HFFc6 (cell line): Measurements from ENCODE around the gene NIPAL3. TPM values are rescaled to one million over a fixed set of nuclear protein-coding genes. Genes with fewer than 3 reads are reported as not detected.

ENCODE experiments used
- DNase-seq: peaks from one replicate; pipeline ENCODE4 v3.0.0-alpha.2; 2018
- H3K27ac Mint-ChIP-seq: 2 replicates; pipeline ENCODE4 v1.8.0; 2020; ENCODE audit warnings: mild to moderate bottlenecking, mixed read lengths
- H3K27me3 Mint-ChIP-seq: 2 replicates; pipeline ENCODE4 v1.8.0; 2021; ENCODE audit warnings: mild to moderate bottlenecking, moderate library complexity, mixed read lengths; ENCODE audit not compliant: insufficient read depth
- H3K36me3 Mint-ChIP-seq: 2 replicates; pipeline ENCODE4 v1.8.0; 2021; ENCODE audit warnings: low read depth, mixed read lengths
- H3K4me1 Mint-ChIP-seq: 2 replicates; pipeline ENCODE4 v1.8.0; 2020; ENCODE audit warnings: low read depth, mixed read lengths
- H3K4me3 Mint-ChIP-seq: 2 replicates; pipeline ENCODE4 v1.8.0; 2020; ENCODE audit warnings: mild to moderate bottlenecking, moderate library complexity, mixed read lengths
- H3K9me3 Mint-ChIP-seq: 2 replicates; pipeline ENCODE4 v1.8.0; 2020; ENCODE audit warnings: mild to moderate bottlenecking, mixed read lengths
- total RNA-seq, 6 experiments: library from RNA; stranded (reverse); fragmentation: NEBNext Ultra II Directional; extraction: Animal tissue kit (Norgen Biotek cat#: 25700); gene quantifications; 2 replicates in 1 of 6; 3 replicates in 5 of 6; pipeline ENCODE4 v1.2.3, GENCODE V29; 2021
- TF ChIP-seq, protein P1 (sequence below): fragments of 200-600 bp; sonication (generic); IDR thresholded peaks from 2 replicates; pipeline ENCODE4 v1.5.0; 2021; ENCODE audit warnings: antibody characterized with exemption, mild to moderate bottlenecking

The NIPAL3 gene
- total RNA-seq, 6 experiments from 2014 or later: 97.8 to 164 (median 107) TPM

DNA sequence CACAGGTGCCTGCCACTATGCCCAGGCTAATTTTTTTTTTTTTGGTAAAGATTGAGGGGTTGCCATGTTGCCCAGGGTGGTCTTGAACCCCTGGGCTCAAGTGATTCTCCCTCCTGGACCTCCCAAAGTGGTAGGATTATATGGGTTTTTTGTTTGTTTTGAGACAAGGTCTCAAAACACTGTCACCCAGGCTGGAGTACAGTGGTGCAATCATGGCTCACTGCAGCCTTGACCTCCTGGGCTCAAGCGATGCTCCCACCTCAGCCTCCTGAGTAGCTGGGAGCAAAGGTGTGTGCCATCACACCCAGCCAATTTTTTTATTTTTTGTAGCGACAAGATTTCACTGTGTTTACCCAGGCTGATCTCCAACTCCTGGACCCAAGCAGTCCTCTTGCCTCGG, 78.2 kb downstream of the NIPAL3 start:
- TF ChIP-seq, protein P1, sequence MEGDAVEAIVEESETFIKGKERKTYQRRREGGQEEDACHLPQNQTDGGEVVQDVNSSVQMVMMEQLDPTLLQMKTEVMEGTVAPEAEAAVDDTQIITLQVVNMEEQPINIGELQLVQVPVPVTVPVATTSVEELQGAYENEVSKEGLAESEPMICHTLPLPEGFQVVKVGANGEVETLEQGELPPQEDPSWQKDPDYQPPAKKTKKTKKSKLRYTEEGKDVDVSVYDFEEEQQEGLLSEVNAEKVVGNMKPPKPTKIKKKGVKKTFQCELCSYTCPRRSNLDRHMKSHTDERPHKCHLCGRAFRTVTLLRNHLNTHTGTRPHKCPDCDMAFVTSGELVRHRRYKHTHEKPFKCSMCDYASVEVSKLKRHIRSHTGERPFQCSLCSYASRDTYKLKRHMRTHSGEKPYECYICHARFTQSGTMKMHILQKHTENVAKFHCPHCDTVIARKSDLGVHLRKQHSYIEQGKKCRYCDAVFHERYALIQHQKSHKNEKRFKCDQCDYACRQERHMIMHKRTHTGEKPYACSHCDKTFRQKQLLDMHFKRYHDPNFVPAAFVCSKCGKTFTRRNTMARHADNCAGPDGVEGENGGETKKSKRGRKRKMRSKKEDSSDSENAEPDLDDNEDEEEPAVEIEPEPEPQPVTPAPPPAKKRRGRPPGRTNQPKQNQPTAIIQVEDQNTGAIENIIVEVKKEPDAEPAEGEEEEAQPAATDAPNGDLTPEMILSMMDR: no peak
- no peaks in the 10 kb centered on the region for H3K36me3 Mint-ChIP-seq
- no peak overlapping the region for H3K27ac Mint-ChIP-seq
- peaks cover 21% of the 10 kb centered on the region for H3K27me3 Mint-ChIP-seq
- no peak overlapping the region for H3K4me3 Mint-ChIP-seq
- no peak for DNase-seq
- H3K4me1 Mint-ChIP-seq: peaks cover 12% of the 10 kb centered on the region
- peaks cover 5% of the 10 kb centered on the region for H3K9me3 Mint-ChIP-seq

DNA sequence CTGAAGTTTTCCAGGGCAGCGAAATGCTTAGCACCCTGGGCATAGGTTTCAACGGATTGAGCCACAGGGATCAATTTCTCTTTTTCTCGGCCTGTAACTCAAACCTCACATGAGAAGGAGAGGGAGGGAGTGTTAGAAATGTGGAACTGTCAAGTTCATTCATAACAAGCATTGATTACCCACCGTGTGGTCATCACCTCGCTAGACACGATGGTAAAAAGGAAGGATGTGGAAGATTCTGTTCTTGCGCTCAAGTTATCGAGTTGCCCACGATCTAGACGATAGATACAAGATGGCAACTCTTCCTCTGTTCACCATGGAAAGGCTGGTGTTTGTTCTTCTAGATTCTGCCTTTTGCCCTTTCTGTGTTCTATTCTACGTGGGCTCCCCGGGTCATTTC, 83.0 kb downstream of the NIPAL3 start:
- Mint-ChIP-seq H3K27ac (no peak overlapping the region), H3K4me1 (peaks cover 19% of the 10 kb centered on the region), H3K36me3 (no peaks in the 10 kb centered on the region; the same call in 1 of the 2 replicates), H3K9me3 (no peaks in the 10 kb centered on the region), H3K27me3 (peaks cover 22% of the 10 kb centered on the region), H3K4me3 (no peak overlapping the region)
- no peak for DNase-seq
- TF ChIP-seq, protein P1: no peak

DNA sequence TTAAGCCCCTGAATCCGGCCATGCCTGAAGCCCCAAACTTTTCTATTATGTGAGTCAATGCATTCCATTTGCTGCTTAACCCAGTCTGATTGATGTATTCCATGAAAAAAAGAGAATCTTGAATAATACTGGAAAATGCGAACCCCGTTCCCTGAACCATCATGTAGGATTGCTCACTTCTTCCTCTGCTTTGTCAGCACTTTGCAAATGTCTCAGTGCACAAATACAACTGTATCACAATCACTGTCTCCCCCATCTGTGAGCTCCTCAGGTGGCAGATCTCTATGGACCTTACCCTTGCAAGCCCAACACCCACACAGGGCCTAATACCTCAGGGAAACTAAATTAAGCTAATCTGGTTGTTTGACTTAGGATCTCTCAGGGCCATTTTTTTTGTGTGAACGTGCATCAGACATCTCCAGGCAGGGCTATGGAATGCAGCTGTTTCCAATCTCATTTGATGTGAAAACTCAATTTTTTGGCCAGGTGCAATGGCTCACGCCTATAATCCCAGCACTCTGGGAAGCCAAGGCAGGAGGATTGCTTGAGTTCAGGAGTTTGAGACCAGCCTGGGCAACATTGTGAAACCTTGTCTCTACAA, 84.9 kb downstream of the NIPAL3 start:
- Mint-ChIP-seq H3K36me3 (no peaks in the 10 kb centered on the region; the same call in 1 of the 2 replicates), H3K9me3 (no peaks in the 10 kb centered on the region), H3K4me1 (peaks cover 30% of the 10 kb centered on the region), H3K4me3 (no peak overlapping the region), H3K27me3 (peaks cover 20% of the 10 kb centered on the region), H3K27ac (no peak overlapping the region)
- TF ChIP-seq, protein P1: no peak
- DNase-seq: no peak

DNA sequence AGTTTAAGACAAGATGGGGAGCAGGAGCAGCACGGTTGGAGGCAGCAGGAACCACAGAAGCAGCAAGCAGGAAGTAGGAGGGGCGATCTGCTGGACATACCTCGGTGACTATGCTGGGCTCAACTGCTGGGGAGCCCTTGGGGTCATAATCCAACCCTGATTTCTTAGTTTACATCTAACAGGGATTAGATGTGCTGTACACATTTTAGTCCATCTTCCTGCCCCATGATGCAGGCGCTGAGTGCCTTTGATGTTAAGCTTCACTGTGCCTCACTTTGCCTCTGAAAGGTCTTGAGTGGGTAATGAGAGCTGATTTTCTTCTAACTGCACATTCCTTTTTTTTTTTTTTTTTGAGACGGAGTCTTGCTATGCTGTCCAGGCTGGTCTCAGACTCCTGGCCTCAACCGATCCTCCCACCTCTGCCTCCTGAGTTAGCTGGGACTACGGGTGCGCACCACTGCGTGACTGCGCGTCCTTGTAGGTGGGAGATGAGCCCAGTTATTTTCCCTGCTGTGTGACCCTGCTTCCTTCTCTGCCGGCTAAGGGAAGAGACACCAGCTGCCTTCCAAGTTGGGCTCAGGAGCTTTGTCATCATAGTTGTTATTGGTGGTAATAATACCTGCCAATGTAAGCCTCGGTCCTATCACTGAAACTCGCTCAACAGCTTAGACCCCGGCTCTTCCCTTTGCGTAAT, 85.9 kb downstream of the NIPAL3 start:
- DNase-seq: no peak
- TF ChIP-seq, protein P1: no peak
- Mint-ChIP-seq H3K4me1 (peaks cover 30% of the 10 kb centered on the region), H3K36me3 (no peaks in the 10 kb centered on the region; the same call in 1 of the 2 replicates), H3K27ac (peak overlapping the region; percentile 90), H3K4me3 (peak overlapping the region; percentile 84), H3K27me3 (peaks cover 17% of the 10 kb centered on the region), H3K9me3 (no peaks in the 10 kb centered on the region)

DNA sequence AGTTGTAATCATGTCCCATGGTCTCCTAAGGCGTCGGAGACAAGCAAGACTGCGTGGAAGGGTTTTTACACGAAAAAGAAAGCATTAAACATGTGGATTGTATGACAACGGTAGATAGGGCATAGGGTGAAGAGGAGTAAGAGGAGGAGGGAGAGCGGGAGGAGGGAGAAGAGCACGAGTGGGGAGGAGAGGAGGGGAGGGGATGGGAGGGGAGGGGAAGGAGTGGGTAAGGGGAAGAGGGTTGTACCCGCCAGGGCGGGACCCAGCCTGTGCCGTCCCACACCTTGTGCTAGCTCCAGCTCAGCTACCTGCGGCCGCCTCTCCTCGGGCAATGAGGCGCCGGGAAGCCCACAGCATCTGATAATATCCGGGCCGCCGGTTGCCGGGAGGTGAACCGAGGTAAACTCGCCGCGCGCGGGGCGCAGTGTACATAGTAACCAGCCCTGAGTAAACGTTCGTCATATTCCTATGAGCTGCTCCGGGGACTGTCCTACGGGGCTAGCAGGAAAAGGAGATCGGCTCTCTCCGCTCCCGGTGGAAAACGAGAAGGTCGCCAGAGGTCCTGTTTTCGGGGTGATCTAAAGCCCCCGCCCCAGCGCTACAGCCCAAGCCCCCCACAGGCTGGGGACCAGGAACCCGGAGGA, 86.6 kb downstream of the NIPAL3 start:
- H3K9me3 Mint-ChIP-seq: no peaks in the 10 kb centered on the region
- TF ChIP-seq, protein P1: no peak
- no peaks in the 10 kb centered on the region; the same call in 1 of the 2 replicates for H3K36me3 Mint-ChIP-seq
- H3K27me3 Mint-ChIP-seq: peaks cover 17% of the 10 kb centered on the region
- H3K4me3 Mint-ChIP-seq: peak overlapping the region; percentile 84
- DNase-seq: peak; percentile 73
- H3K4me1 Mint-ChIP-seq: peaks cover 30% of the 10 kb centered on the region
- peak overlapping the region; percentile 90 for H3K27ac Mint-ChIP-seq
